Small intestine (tissue), 7 donors: Measurements from ENCODE around the gene KDR. TPM values are rescaled to one million over a fixed set of nuclear protein-coding genes. Genes with fewer than 3 reads are reported as not detected.

Source experiments
- DNase-seq, 2 donors: peaks; one replicate each; pipeline versions ENCODE4 v3.0.0 to v3.0.0-alpha.2; 2013
- FAIRE-seq: peaks from 2 replicates; lab custom pipeline; 2012; peaks lifted over from hg19 to GRCh38; lab: Jason Lieb, UNC
- H3K27ac ChIP-seq, 3 donors: one replicate each; pipeline ENCODE4 v1.5.1; 2013; ENCODE audit warnings: low read length in 2 of 3, mild to moderate bottlenecking in 2 of 3, control low read depth in 1 of 3, inconsistent platforms in 1 of 3, low read depth in 1 of 3, moderate library complexity in 1 of 3
- H3K27me3 ChIP-seq, 3 donors: one replicate each; pipeline ENCODE4 v1.6.1; 2013; ENCODE audit warnings: low read length in 3 of 3, inconsistent platforms in 1 of 3; ENCODE audit not compliant: control insufficient read depth in 3 of 3, insufficient read depth in 3 of 3
- H3K36me3 ChIP-seq, 3 donors: one replicate each; pipeline ENCODE4 v1.6.1; 2013; ENCODE audit warnings: low read length in 3 of 3, inconsistent platforms in 1 of 3, low read depth in 1 of 3, mild to moderate bottlenecking in 1 of 3, moderate library complexity in 1 of 3; ENCODE audit not compliant: control insufficient read depth in 3 of 3, insufficient read depth in 2 of 3
- H3K4me1 ChIP-seq, 3 donors: one replicate each; pipeline ENCODE4 v1.6.1; 2013; ENCODE audit warnings: low read length in 2 of 3, inconsistent platforms in 1 of 3, low read depth in 1 of 3, mild to moderate bottlenecking in 1 of 3, moderate library complexity in 1 of 3; ENCODE audit not compliant: control insufficient read depth in 3 of 3, insufficient read depth in 2 of 3
- H3K4me3 ChIP-seq, 3 donors: one replicate each; pipeline ENCODE4 v1.5.1; 2013; ENCODE audit warnings: low read length in 3 of 3, control low read depth in 1 of 3, inconsistent platforms in 1 of 3, low read depth in 1 of 3, mild to moderate bottlenecking in 1 of 3, moderate library complexity in 1 of 3
- H3K9me3 ChIP-seq, 2 donors: one replicate each; pipeline ENCODE4 v1.6.1; 2013; ENCODE audit warnings: low read depth in 1 of 2, low read length in 1 of 2; ENCODE audit not compliant: control insufficient read depth in 2 of 2, insufficient read depth in 1 of 2
- WGBS, 3 donors: extraction: QIAGEN DNeasy Blood & Tissue Kit; methylation state at CpG; one replicate each; pipeline ENCODE4 v1.1.7; 2013; 5-methylcytosine and 5-hydroxymethylcytosine counted together
- polyA plus RNA-seq, 4 donors: library from polyadenylated mRNA; stranded (reverse) in 3 of 4; unstranded in 1 of 4; fragments of 200-250 nt in 3 of 4; fragments of 120-200 nt in 1 of 4; gene quantifications; one replicate each; pipeline versions ENCODE4 v1.2.1 to v1.2.3, GENCODE V29; 2013
- donor health status: healthy with polysubstance abuse.
- donor health status: control.
- donor health status: control.
- donor health status: Bipolar disorder and iron deficiency.
- donor health status: healthy.

The KDR gene
- polyA plus RNA-seq, 4 donors = 0.22 to 8.3 (median 4.0) TPM

DNA sequence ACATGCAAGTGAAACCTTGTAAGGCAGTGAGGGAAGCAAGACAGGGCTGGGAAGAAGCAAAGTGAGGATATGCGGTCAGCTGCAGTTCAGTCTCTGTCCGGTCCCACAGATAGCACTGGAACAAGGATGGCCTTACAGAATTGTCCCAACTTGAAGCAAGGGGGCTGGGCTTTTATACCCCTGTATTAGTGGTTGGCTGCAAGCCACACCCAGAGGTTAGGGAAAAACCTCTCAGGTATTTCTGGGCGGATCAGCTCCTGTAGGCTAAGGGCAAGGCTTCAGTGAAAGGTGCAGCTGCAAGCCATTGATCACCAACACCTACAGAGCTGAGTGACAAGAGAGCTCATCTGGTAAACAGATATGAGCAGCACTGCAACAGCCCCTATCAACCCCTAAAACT, 89.0 kb downstream of the KDR start:
- WGBS, 3 donors = 58 to 82% (median 76%) methylated on average over 3 of the region's 3 CpGs
- no peak for FAIRE-seq
- H3K36me3 ChIP-seq = no peaks in the 10 kb centered on the region

GRCh38 chr4:55035892-55036291, 89.5 kb downstream of the KDR start:
- no peaks in the 10 kb centered on the region for H3K27me3 ChIP-seq
- H3K9me3 ChIP-seq = peaks cover 0 to 3% of the 10 kb centered on the region in 2 donors
- no peaks in the 10 kb centered on the region for H3K36me3 ChIP-seq
- FAIRE-seq (no peak), DNase-seq (no peak)
- H3K27ac ChIP-seq = no peak overlapping the region
- no peak overlapping the region for H3K4me3 ChIP-seq
- peaks cover 0 to 7% (median 0%) of the 10 kb centered on the region in 3 donors for H3K4me1 ChIP-seq
- WGBS, 3 donors = 60 to 68% (median 63%) methylated on average over 1 of the region's 1 CpG

More for the DNA sequence above, 89.0 kb downstream of the KDR start:
- Histone ChIP-seq H3K4me1 (peaks cover 0 to 7% (median 0%) of the 10 kb centered on the region in 3 donors), H3K27me3 (no peaks in the 10 kb centered on the region), H3K27ac (no peak overlapping the region), H3K4me3 (no peak overlapping the region), H3K9me3 (peaks cover 0 to 3% of the 10 kb centered on the region in 2 donors)
- no peak for DNase-seq

DNA sequence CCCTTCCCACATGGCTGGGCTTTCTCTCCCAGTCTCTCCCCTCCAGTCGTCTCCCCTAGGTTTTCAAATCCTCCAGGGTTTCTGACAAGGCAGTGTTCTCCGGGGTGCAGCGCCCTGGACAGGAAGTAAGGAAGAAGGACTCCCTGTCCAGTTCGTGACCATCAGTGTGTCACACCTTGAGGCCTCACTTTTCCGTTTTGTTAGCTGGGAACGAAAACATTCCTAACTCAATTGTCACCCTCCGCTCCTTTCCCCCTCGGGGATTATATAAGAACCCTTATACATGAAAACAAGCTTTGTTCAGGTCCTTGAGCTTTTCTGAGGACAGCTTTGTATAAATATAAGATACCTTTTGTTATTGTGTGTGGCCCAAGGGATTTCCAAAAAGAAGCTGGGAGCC, 92.1 kb downstream of the KDR start:
- Histone ChIP-seq H3K27me3 (no peaks in the 10 kb centered on the region), H3K4me1 (peaks cover 0 to 7% (median 0%) of the 10 kb centered on the region in 3 donors), H3K27ac (no peak overlapping the region), H3K9me3 (no peaks in the 10 kb centered on the region), H3K4me3 (no peak overlapping the region), H3K36me3 (no peaks in the 10 kb centered on the region)
- WGBS, 3 donors = 71 to 76% (median 71%) methylated on average over 8 of the region's 8 CpGs
- no peak for FAIRE-seq
- DNase-seq = no peak

DNA sequence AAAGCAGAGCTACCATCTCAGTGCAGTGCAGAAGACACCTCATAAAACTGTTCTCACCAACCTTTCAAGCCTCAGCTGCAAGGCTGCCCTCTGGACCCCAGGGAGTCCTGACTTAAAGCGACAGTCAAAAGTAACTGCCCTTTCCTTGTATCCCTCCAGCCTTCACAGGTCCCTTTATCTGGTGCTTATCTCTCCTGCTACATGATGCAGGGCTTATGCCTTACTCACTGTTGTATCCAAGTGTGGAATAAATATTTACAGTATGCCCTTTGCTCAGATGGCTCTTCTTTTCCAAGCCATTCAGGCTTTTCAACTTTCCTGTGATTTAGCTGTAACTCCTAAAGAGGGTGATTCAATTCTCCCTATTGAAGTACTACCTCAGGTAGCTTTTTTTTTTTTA, 92.6 kb downstream of the KDR start:
- Histone ChIP-seq H3K27me3 (no peaks in the 10 kb centered on the region), H3K4me1 (peaks cover 0 to 7% (median 0%) of the 10 kb centered on the region in 3 donors), H3K4me3 (no peak overlapping the region), H3K27ac (no peak overlapping the region), H3K36me3 (no peaks in the 10 kb centered on the region), H3K9me3 (no peaks in the 10 kb centered on the region)
- FAIRE-seq (no peak), DNase-seq (peak; percentile 44 to 64)
- 10 to 57% (median 45%) methylated on average over 1 of the region's 1 CpG for WGBS, 3 donors

- FAIRE-seq = no peak
- Histone ChIP-seq H3K27me3 (no peaks in the 10 kb centered on the region), H3K27ac (no peak overlapping the region), H3K9me3 (no peaks in the 10 kb centered on the region), H3K36me3 (no peaks in the 10 kb centered on the region), H3K4me1 (peaks cover 0 to 7% (median 0%) of the 10 kb centered on the region in 3 donors), H3K4me3 (no peak overlapping the region)
- no peak for DNase-seq
- 37 to 69% (median 41%) methylated on average over 5 of the region's 5 CpGs for WGBS, 3 donors
Measured at GRCh38 chr4:55032179-55032578, 93.2 kb downstream of the KDR start.

DNA sequence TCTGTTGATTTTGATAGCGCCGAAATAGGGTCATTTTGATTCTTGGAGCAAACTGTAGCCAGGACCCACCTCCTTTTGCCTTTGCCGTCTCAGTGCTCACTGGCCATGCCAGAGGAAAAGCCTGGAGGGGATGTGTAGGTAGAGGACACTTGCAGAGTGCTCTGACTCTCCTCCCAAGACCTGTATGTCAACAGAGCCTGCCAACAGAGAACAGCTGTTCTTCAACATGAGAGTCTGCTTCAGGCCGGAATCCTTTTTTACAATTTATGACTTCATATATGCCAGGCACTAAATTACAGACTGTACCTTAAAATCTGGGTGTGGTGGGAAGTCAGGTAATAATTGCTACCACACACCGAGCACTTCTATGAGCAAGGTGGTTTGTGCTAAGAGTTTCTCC, 94.2 kb downstream of the KDR start:
- Histone ChIP-seq H3K36me3 (no peaks in the 10 kb centered on the region), H3K9me3 (no peaks in the 10 kb centered on the region), H3K4me3 (no peak overlapping the region), H3K27me3 (no peaks in the 10 kb centered on the region), H3K4me1 (peaks cover 0 to 7% (median 0%) of the 10 kb centered on the region in 3 donors), H3K27ac (no peak overlapping the region)
- 41 to 79% (median 57%) methylated on average over 5 of the region's 5 CpGs for WGBS, 3 donors
- peak in 1 of 2 donors; percentile 35 for DNase-seq
- no peak for FAIRE-seq

- Histone ChIP-seq H3K4me1 (peaks cover 0 to 7% (median 0%) of the 10 kb centered on the region in 3 donors), H3K27ac (no peak overlapping the region), H3K9me3 (no peaks in the 10 kb centered on the region), H3K27me3 (no peaks in the 10 kb centered on the region), H3K36me3 (no peaks in the 10 kb centered on the region), H3K4me3 (no peak overlapping the region)
- DNase-seq = peak in 1 of 2 donors; percentile 42
- no peak for FAIRE-seq
- 0 to 39% (median 4%) methylated on average over 1 of the region's 1 CpG for WGBS, 3 donors
Measured at GRCh38 chr4:55030589-55030988, 94.8 kb downstream of the KDR start.

GRCh38 chr4:55029821-55030503, 95.4 kb downstream of the KDR start:
- peaks cover 0 to 7% (median 0%) of the 10 kb centered on the region in 3 donors for H3K4me1 ChIP-seq
- DNase-seq = no peak
- FAIRE-seq = no peak
- H3K4me3 ChIP-seq = no peak overlapping the region
- WGBS, 3 donors = 79 to 86% (median 80%) methylated on average over 5 of the region's 5 CpGs
- no peaks in the 10 kb centered on the region for H3K9me3 ChIP-seq
- H3K27me3 ChIP-seq = no peaks in the 10 kb centered on the region
- no peaks in the 10 kb centered on the region for H3K36me3 ChIP-seq
- H3K27ac ChIP-seq = no peak overlapping the region
